ENCODE results near the gene ENPP5.
"Not testable (repeated sequence)": the region's sequence is repeated elsewhere in the genome, so short reads cannot be mapped to it uniquely, and the experiment has no call there.

ENPP5 gene

DNA sequence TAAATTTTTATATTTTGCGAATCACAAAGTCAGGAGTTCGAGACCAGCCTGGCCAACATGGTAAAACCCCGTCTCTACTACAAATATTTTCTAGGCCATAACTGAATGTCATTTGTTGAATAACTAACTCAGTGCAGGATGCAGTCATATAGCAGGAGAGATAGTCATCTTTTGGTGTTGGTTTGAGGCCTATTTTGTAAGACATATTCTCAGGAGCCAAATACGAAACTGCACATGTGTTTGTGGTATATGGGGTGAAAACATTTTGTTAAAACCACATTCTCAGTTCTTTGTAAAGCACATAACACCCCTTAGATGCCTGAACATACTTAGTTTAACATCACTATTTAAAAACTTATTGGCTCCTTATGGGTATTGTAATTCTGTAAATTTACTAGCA, 4.7 kb upstream of the ENPP5 start:
- Histone ChIP-seq H3K27ac (ENCODE audit: low read depth, low read length) (no peak overlapping the region), H3K4me1 (ENCODE audit: control insufficient read depth, insufficient read depth, low read length) (peaks cover 4% of the 10 kb centered on the region; the same call in 1 of the 2 replicates), H3K27me3 (ENCODE audit: control insufficient read depth, insufficient read depth, low read length) (no peaks in the 10 kb centered on the region; the same call in 1 of the 2 replicates), H3K9ac (ENCODE audit: low read length) (no peak overlapping the region), H3K36me3 (ENCODE audit: control insufficient read depth, insufficient read depth, low read length) (no peaks in the 10 kb centered on the region), H3K9me3 (ENCODE audit: control insufficient read depth, insufficient read depth, low read depth, low read length) (no peaks in the 10 kb centered on the region), H3K4me3 (ENCODE audit: low read depth, low read length) (no peak overlapping the region)

GRCh38 chr6:46174904-46175303, 4.1 kb upstream of the ENPP5 start:
- Histone ChIP-seq H3K27ac (ENCODE audit: low read depth, low read length) (no peak overlapping the region), H3K4me1 (ENCODE audit: control insufficient read depth, insufficient read depth, low read length) (peaks cover 4% of the 10 kb centered on the region; the same call in 1 of the 2 replicates), H3K9ac (ENCODE audit: low read length) (no peak overlapping the region), H3K27me3 (ENCODE audit: control insufficient read depth, insufficient read depth, low read length) (no peaks in the 10 kb centered on the region; the same call in 1 of the 2 replicates), H3K4me3 (ENCODE audit: low read depth, low read length) (no peak overlapping the region), H3K36me3 (ENCODE audit: control insufficient read depth, insufficient read depth, low read length) (no peaks in the 10 kb centered on the region), H3K9me3 (ENCODE audit: control insufficient read depth, insufficient read depth, low read depth, low read length) (no peaks in the 10 kb centered on the region)

DNA sequence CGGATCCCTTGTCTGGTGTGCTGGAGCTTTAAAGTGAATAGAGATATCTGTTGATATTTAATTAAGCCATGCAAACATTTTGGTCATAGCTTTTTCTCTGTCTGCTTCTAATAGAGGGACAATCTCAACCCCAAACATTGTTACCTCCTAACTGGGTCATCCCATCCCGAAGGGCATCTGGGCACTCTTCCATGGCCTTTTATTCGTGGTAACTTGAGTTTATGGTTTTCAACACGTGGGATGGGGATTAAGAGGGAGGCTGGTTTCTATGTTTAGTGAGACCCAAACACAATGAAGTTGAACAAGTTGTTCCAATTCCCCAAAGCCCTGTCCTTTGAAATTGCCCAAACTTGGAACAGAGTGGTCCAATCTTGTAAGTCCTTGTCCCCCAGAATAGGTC, 1.4 kb upstream of the ENPP5 start:
- Histone ChIP-seq H3K4me1 (ENCODE audit: control insufficient read depth, insufficient read depth, low read length) (peaks cover 7% of the 10 kb centered on the region; the same call in 1 of the 2 replicates), H3K27ac (ENCODE audit: low read depth, low read length) (no peak overlapping the region), H3K27me3 (ENCODE audit: control insufficient read depth, insufficient read depth, low read length) (no peaks in the 10 kb centered on the region), H3K9ac (ENCODE audit: low read length) (no peak overlapping the region), H3K36me3 (ENCODE audit: control insufficient read depth, insufficient read depth, low read length) (peaks cover 8% of the 10 kb centered on the region; the same call in 1 of the 2 replicates), H3K4me3 (ENCODE audit: low read depth, low read length) (no peak overlapping the region), H3K9me3 (ENCODE audit: control insufficient read depth, insufficient read depth, low read depth, low read length) (no peaks in the 10 kb centered on the region)

GRCh38 chr6:46160102-46160501, 10.7 kb downstream of the ENPP5 start:
- Histone ChIP-seq H3K4me3 (ENCODE audit: low read depth, low read length) (no peak overlapping the region), H3K4me1 (ENCODE audit: control insufficient read depth, insufficient read depth, low read length) (no peaks in the 10 kb centered on the region), H3K27me3 (ENCODE audit: control insufficient read depth, insufficient read depth, low read length) (no peaks in the 10 kb centered on the region), H3K27ac (ENCODE audit: low read depth, low read length) (no peak overlapping the region), H3K36me3 (ENCODE audit: control insufficient read depth, insufficient read depth, low read length) (peaks cover 18% of the 10 kb centered on the region), H3K9ac (ENCODE audit: low read length) (no peak overlapping the region), H3K9me3 (ENCODE audit: control insufficient read depth, insufficient read depth, low read depth, low read length) (no peaks in the 10 kb centered on the region)

DNA sequence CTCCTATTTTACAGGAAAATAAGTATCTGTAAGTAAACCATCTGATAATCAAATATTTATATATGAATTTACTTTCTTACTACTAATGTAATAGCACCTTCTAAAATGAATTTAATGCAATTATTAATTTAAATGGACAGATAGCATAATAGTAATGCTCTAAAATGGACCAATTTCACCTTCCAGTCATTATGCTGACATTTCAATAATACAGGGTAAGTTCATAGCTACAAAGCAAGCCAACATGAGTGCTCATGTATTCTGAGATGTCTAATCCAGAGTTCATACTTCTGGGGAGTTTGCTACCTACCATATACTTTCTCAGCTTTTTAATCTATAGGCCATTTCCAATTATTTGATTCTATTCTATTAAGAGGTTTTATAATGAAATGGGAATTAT, 11.6 kb downstream of the ENPP5 start:
- H3K27ac ChIP-seq (ENCODE audit: low read depth, low read length): no peak overlapping the region
- no peaks in the 10 kb centered on the region for H3K9me3 ChIP-seq (ENCODE audit: control insufficient read depth, insufficient read depth, low read depth, low read length)
- H3K36me3 ChIP-seq (ENCODE audit: control insufficient read depth, insufficient read depth, low read length): peaks cover 15% of the 10 kb centered on the region
- H3K27me3 ChIP-seq (ENCODE audit: control insufficient read depth, insufficient read depth, low read length): no peaks in the 10 kb centered on the region
- no peak overlapping the region for H3K9ac ChIP-seq (ENCODE audit: low read length)
- H3K4me3 ChIP-seq (ENCODE audit: low read depth, low read length): no peak overlapping the region
- H3K4me1 ChIP-seq (ENCODE audit: control insufficient read depth, insufficient read depth, low read length): no peaks in the 10 kb centered on the region

- Histone ChIP-seq H3K4me3 (ENCODE audit: low read depth, low read length) (no peak overlapping the region), H3K9ac (ENCODE audit: low read length) (no peak overlapping the region), H3K27me3 (ENCODE audit: control insufficient read depth, insufficient read depth, low read length) (no peaks in the 10 kb centered on the region), H3K36me3 (ENCODE audit: control insufficient read depth, insufficient read depth, low read length) (peaks cover 14% of the 10 kb centered on the region), H3K27ac (ENCODE audit: low read depth, low read length) (no peak overlapping the region), H3K9me3 (ENCODE audit: control insufficient read depth, insufficient read depth, low read depth, low read length) (no peaks in the 10 kb centered on the region), H3K4me1 (ENCODE audit: control insufficient read depth, insufficient read depth, low read length) (no peaks in the 10 kb centered on the region)
These were observed 14.1 kb downstream of the ENPP5 start for GRCh38 chr6:46156701-46157100.

- not testable (repeated sequence) for H3K36me3 ChIP-seq (ENCODE audit: control insufficient read depth, insufficient read depth, low read length); H3K27me3 ChIP-seq (ENCODE audit: control insufficient read depth, insufficient read depth, low read length); H3K9ac ChIP-seq (ENCODE audit: low read length); H3K27ac ChIP-seq (ENCODE audit: low read depth, low read length); H3K9me3 ChIP-seq (ENCODE audit: control insufficient read depth, insufficient read depth, low read depth, low read length); H3K4me3 ChIP-seq (ENCODE audit: low read depth, low read length); H3K4me1 ChIP-seq (ENCODE audit: control insufficient read depth, insufficient read depth, low read length)
These were observed 21.7 kb downstream of the ENPP5 start for GRCh38 chr6:46149066-46149465.

GRCh38 chr6:46144270-46144669, 26.5 kb downstream of the ENPP5 start:
- no peak overlapping the region for H3K4me3 ChIP-seq (ENCODE audit: low read depth, low read length)
- H3K36me3 ChIP-seq (ENCODE audit: control insufficient read depth, insufficient read depth, low read length): no peaks in the 10 kb centered on the region
- no peak overlapping the region for H3K27ac ChIP-seq (ENCODE audit: low read depth, low read length)
- no peaks in the 10 kb centered on the region for H3K9me3 ChIP-seq (ENCODE audit: control insufficient read depth, insufficient read depth, low read depth, low read length)
- no peak overlapping the region for H3K9ac ChIP-seq (ENCODE audit: low read length)
- no peaks in the 10 kb centered on the region for H3K27me3 ChIP-seq (ENCODE audit: control insufficient read depth, insufficient read depth, low read length)
- H3K4me1 ChIP-seq (ENCODE audit: control insufficient read depth, insufficient read depth, low read length): no peaks in the 10 kb centered on the region

DNA sequence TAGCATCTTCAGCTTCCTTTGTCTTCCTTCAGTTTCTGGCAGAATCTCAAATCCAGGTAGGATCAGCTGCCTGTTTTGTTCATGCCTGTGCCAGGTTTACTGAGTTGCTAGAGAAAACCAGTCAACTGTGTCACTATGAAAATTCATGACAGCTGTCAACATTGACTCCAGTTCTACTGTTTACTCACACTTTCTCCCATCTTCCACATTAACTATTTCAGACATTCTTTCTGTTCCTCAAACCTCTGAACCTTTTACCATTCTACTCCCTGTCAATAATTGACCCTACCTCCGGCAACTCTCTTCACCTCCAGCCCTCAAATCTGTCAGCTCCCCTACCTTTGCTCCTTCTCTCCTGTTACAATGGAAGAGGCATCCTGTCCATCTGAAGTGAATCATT, 32.5 kb downstream of the ENPP5 start:
- Histone ChIP-seq H3K27me3 (ENCODE audit: control insufficient read depth, insufficient read depth, low read length) (no peaks in the 10 kb centered on the region; the same call in 1 of the 2 replicates), H3K27ac (ENCODE audit: low read depth, low read length) (no peak overlapping the region), H3K9me3 (ENCODE audit: control insufficient read depth, insufficient read depth, low read depth, low read length) (no peaks in the 10 kb centered on the region), H3K4me1 (ENCODE audit: control insufficient read depth, insufficient read depth, low read length) (no peaks in the 10 kb centered on the region), H3K4me3 (ENCODE audit: low read depth, low read length) (no peak overlapping the region), H3K36me3 (ENCODE audit: control insufficient read depth, insufficient read depth, low read length) (no peaks in the 10 kb centered on the region), H3K9ac (ENCODE audit: low read length) (no peak overlapping the region)

- Histone ChIP-seq H3K9ac (ENCODE audit: low read length) (no peak overlapping the region), H3K4me1 (ENCODE audit: control insufficient read depth, insufficient read depth, low read length) (no peaks in the 10 kb centered on the region), H3K27ac (ENCODE audit: low read depth, low read length) (no peak overlapping the region), H3K9me3 (ENCODE audit: control insufficient read depth, insufficient read depth, low read depth, low read length) (no peaks in the 10 kb centered on the region), H3K27me3 (ENCODE audit: control insufficient read depth, insufficient read depth, low read length) (no peaks in the 10 kb centered on the region; the same call in 1 of the 2 replicates), H3K36me3 (ENCODE audit: control insufficient read depth, insufficient read depth, low read length) (no peaks in the 10 kb centered on the region), H3K4me3 (ENCODE audit: low read depth, low read length) (no peak overlapping the region)
These were observed 33.4 kb downstream of the ENPP5 start for GRCh38 chr6:46137387-46137786.

DNA sequence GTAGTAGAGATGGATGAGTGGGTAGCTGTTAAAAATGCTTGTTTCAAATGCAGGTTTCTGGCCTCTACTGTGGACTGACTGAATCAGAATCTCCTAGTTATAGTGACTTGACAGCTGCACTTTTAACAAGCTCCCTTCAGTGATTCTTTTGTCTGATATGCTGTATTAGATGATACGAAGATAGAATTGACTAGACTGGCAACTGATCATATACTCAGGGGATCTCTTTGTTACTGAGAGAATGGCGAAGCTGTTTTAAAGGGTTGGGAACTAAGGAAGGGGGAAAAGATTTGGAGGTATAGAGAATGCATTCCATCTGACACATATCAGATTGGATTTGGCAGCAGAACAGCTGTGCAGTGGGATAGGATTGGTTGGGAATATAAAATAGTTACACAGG, 33.9 kb downstream of the ENPP5 start:
- Histone ChIP-seq H3K36me3 (ENCODE audit: control insufficient read depth, insufficient read depth, low read length) (no peaks in the 10 kb centered on the region), H3K9me3 (ENCODE audit: control insufficient read depth, insufficient read depth, low read depth, low read length) (no peaks in the 10 kb centered on the region), H3K27me3 (ENCODE audit: control insufficient read depth, insufficient read depth, low read length) (no peaks in the 10 kb centered on the region; the same call in 1 of the 2 replicates), H3K9ac (ENCODE audit: low read length) (no peak overlapping the region), H3K4me3 (ENCODE audit: low read depth, low read length) (no peak overlapping the region), H3K27ac (ENCODE audit: low read depth, low read length) (no peak overlapping the region), H3K4me1 (ENCODE audit: control insufficient read depth, insufficient read depth, low read length) (no peaks in the 10 kb centered on the region)

DNA sequence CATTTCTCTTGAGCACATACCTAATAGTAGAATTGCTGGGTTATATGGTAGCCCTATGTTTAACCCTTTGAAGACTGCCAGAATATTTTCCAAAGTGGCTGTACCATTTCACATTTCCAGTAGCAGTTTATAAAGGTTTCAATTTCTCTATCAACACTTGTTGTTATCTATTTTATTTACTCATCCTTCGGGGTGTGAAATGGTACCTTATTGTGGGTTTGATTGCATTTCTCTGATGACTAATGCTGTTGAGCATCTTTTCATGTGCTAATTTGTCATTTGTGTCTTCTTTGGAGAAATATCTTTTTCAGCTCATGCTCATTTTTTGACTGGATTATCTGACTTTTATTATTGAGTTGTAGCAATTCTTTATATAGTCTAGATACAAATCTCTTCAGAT, 35.6 kb downstream of the ENPP5 start:
- Histone ChIP-seq H3K9ac (ENCODE audit: low read length) (no peak overlapping the region), H3K4me1 (ENCODE audit: control insufficient read depth, insufficient read depth, low read length) (no peaks in the 10 kb centered on the region), H3K27ac (ENCODE audit: low read depth, low read length) (no peak overlapping the region), H3K27me3 (ENCODE audit: control insufficient read depth, insufficient read depth, low read length) (peaks cover 7% of the 10 kb centered on the region; the same call in 1 of the 2 replicates), H3K9me3 (ENCODE audit: control insufficient read depth, insufficient read depth, low read depth, low read length) (no peaks in the 10 kb centered on the region), H3K36me3 (ENCODE audit: control insufficient read depth, insufficient read depth, low read length) (no peaks in the 10 kb centered on the region), H3K4me3 (ENCODE audit: low read depth, low read length) (no peak overlapping the region)

Data from HUES6 (cell line).